ENCODE results near the gene LEO1. TPM values are rescaled to one million over a fixed set of nuclear protein-coding genes. Genes with fewer than 3 reads are reported as not detected.
"Not testable (repeated sequence)": the region's sequence is repeated elsewhere in the genome, so short reads cannot be mapped to it uniquely, and the experiment has no call there.

The LEO1 gene
- total RNA-seq, 2 donors from 2014 or later = 9.0 to 10.6 TPM

GRCh38 chr15:52006702-52007340 lies 35.2 kb upstream of the LEO1 start:
- Histone ChIP-seq H3K9me3 (no peaks in the 10 kb centered on the region), H3K4me3 (no peak overlapping the region), H3K27me3 (no peaks in the 10 kb centered on the region), H3K4me1 (peaks cover 0 to 18% of the 10 kb centered on the region in 2 donors), H3K27ac (peak overlapping the region; percentile 22 to 47), H3K36me3 (no peaks in the 10 kb centered on the region)
- no peak for TF ChIP-seq CTCF (IDR thresholded peaks at IDR 0.05)
- DNase-seq (ENCODE audit: low spot score) = no peak

- Histone ChIP-seq H3K27me3 (no peaks in the 10 kb centered on the region), H3K27ac (peak overlapping the region; percentile 22 to 47), H3K36me3 (no peaks in the 10 kb centered on the region), H3K9me3 (no peaks in the 10 kb centered on the region), H3K4me1 (peaks cover 0 to 18% of the 10 kb centered on the region in 2 donors), H3K4me3 (no peak overlapping the region)
- no peak for DNase-seq (ENCODE audit: low spot score)
- TF ChIP-seq CTCF (IDR thresholded peaks at IDR 0.05) = no peak
Measured at GRCh38 chr15:52005748-52006701, 34.4 kb upstream of the LEO1 start.

- Histone ChIP-seq H3K4me1 (peaks cover 0 to 18% of the 10 kb centered on the region in 2 donors), H3K36me3 (no peaks in the 10 kb centered on the region), H3K9me3 (no peaks in the 10 kb centered on the region), H3K27me3 (no peaks in the 10 kb centered on the region), H3K4me3 (no peak overlapping the region), H3K27ac (no peak overlapping the region)
- no peak for TF ChIP-seq CTCF (IDR thresholded peaks at IDR 0.05)
- no peak for DNase-seq (ENCODE audit: low spot score)
Measured at GRCh38 chr15:52004806-52005205, 33.2 kb upstream of the LEO1 start.

- no peak overlapping the region for H3K4me3 ChIP-seq
- no peak for TF ChIP-seq CTCF (IDR thresholded peaks at IDR 0.05)
- H3K27me3 ChIP-seq = no peaks in the 10 kb centered on the region
Measured at GRCh38 chr15:52003710-52004109, 32.1 kb upstream of the LEO1 start.

GRCh38 chr15:52003089-52003488 lies 31.5 kb upstream of the LEO1 start:
- peaks cover 0 to 18% of the 10 kb centered on the region in 2 donors for H3K4me1 ChIP-seq
- not testable (repeated sequence) for H3K4me3 ChIP-seq; H3K36me3 ChIP-seq; H3K27ac ChIP-seq; H3K27me3 ChIP-seq; H3K9me3 ChIP-seq; DNase-seq (ENCODE audit: low spot score)

More at GRCh38 chr15:52003710-52004109, 32.1 kb upstream of the LEO1 start:
- no peak for DNase-seq (ENCODE audit: low spot score)
- Histone ChIP-seq H3K4me1 (peaks cover 0 to 18% of the 10 kb centered on the region in 2 donors), H3K9me3 (no peaks in the 10 kb centered on the region), H3K27ac (no peak overlapping the region), H3K36me3 (no peaks in the 10 kb centered on the region)

GRCh38 chr15:52002351-52002750 lies 30.8 kb upstream of the LEO1 start:
- Histone ChIP-seq H3K4me1 (peaks cover 0 to 18% of the 10 kb centered on the region in 2 donors), H3K27me3 (no peaks in the 10 kb centered on the region), H3K36me3 (no peaks in the 10 kb centered on the region), H3K27ac (no peak overlapping the region), H3K4me3 (no peak overlapping the region), H3K9me3 (no peaks in the 10 kb centered on the region)
- DNase-seq (ENCODE audit: low spot score) = no peak
- TF ChIP-seq CTCF (IDR thresholded peaks at IDR 0.05) = no peak

Data from right atrium auricular region (tissue), 2 donors.